Astrocyte (in vitro differentiated cells and primary cell): ENCODE measurements around the gene SLC26A5. TPM values are rescaled to one million over a fixed set of nuclear protein-coding genes. Genes with fewer than 3 reads are reported as not detected.

Source experiments
- DNase-seq: peaks from one replicate; pipeline ENCODE4 v3.0.0-alpha.2; 2010; ENCODE audit warnings: low read depth
- FAIRE-seq: peaks from 2 replicates; lab custom pipeline; 2011; peaks lifted over from hg19 to GRCh38; lab: Jason Lieb, UNC
- H2AFZ ChIP-seq: 2 replicates; pipeline ENCODE4 v1.6.0; 2012; ENCODE audit warnings: low read depth, low read length, inconsistent platforms
- H3K27ac ChIP-seq: 2 replicates; pipeline ENCODE4 v1.5.1; 2011; ENCODE audit warnings: low read depth, low read length, inconsistent platforms
- H3K27me3 ChIP-seq: 2 replicates; pipeline ENCODE4 v1.6.0; 2011; ENCODE audit warnings: low read length, inconsistent platforms; ENCODE audit not compliant: insufficient read depth
- H3K36me3 ChIP-seq: 2 replicates; pipeline ENCODE4 v1.5.1; 2011; ENCODE audit warnings: low read length, inconsistent platforms; ENCODE audit not compliant: insufficient read depth
- H3K4me1 ChIP-seq: 2 replicates; pipeline ENCODE4 v1.5.1; 2011; ENCODE audit warnings: low read length, inconsistent platforms; ENCODE audit not compliant: insufficient read depth
- H3K4me2 ChIP-seq: 2 replicates; pipeline ENCODE4 v1.6.0; 2012; ENCODE audit warnings: low read length, inconsistent platforms
- H3K4me3 ChIP-seq: 2 replicates; pipeline ENCODE4 v1.5.1; 2011; ENCODE audit warnings: low read depth, mild to moderate bottlenecking, low read length, inconsistent platforms; ENCODE audit not compliant: insufficient read depth
- H3K79me2 ChIP-seq: 2 replicates; pipeline ENCODE4 v1.6.0; 2012; ENCODE audit warnings: mild to moderate bottlenecking, low read length, inconsistent platforms; ENCODE audit not compliant: insufficient read depth
- H3K9ac ChIP-seq: 2 replicates; pipeline ENCODE4 v1.6.0; 2012; ENCODE audit warnings: mild to moderate bottlenecking, low read length, inconsistent platforms
- H3K9me3 ChIP-seq: 2 replicates; pipeline ENCODE4 v1.5.1; 2012; ENCODE audit warnings: low read depth, mild to moderate bottlenecking, low read length, inconsistent platforms; ENCODE audit not compliant: insufficient read depth
- H4K20me1 ChIP-seq: 2 replicates; pipeline ENCODE4 v1.6.0; 2012; ENCODE audit warnings: low read length, inconsistent platforms; ENCODE audit not compliant: insufficient read depth
- H3K27ac Mint-ChIP-seq: one replicate; pipeline ENCODE4 v1.8.0; 2021; ENCODE audit warnings: mild to moderate bottlenecking, mixed read lengths; ENCODE audit not compliant: unreplicated experiment
- H3K27me3 Mint-ChIP-seq: one replicate; pipeline ENCODE4 v1.8.0; 2021; ENCODE audit warnings: low read depth, mixed read lengths; ENCODE audit not compliant: unreplicated experiment
- H3K36me3 Mint-ChIP-seq: one replicate; pipeline ENCODE4 v1.8.0; 2021; ENCODE audit warnings: low read depth, mixed read lengths; ENCODE audit not compliant: unreplicated experiment
- H3K4me1 Mint-ChIP-seq: one replicate; pipeline ENCODE4 v1.8.0; 2021; ENCODE audit warnings: low read depth, mixed read lengths; ENCODE audit not compliant: unreplicated experiment
- H3K4me3 Mint-ChIP-seq: one replicate; pipeline ENCODE4 v1.8.0; 2021; ENCODE audit warnings: mild to moderate bottlenecking, moderate library complexity, mixed read lengths; ENCODE audit not compliant: unreplicated experiment
- H3K9me3 Mint-ChIP-seq: one replicate; pipeline ENCODE4 v1.8.0; 2021; ENCODE audit warnings: mild to moderate bottlenecking, mixed read lengths; ENCODE audit not compliant: unreplicated experiment
- EZH2 ChIP-seq: IDR thresholded peaks from 2 replicates; pipeline ENCODE4 v1.6.1; 2012; ENCODE audit warnings: mild to moderate bottlenecking, low read length, inconsistent platforms; ENCODE audit not compliant: insufficient read depth
- total RNA-seq: library from RNA; stranded (reverse); gene quantifications from 2 replicates; pipeline ENCODE4 v1.2.1, GENCODE V29; 2021
- TF ChIP-seq, protein P1 (sequence below): IDR thresholded peaks from 2 replicates; pipeline ENCODE4 v1.5.1; 2011; ENCODE audit warnings: low read depth, mild to moderate bottlenecking, inconsistent platforms, low read length, moderate library complexity; ENCODE audit not compliant: insufficient read depth

The SLC26A5 gene
- total RNA-seq, 1 donor from 2014 or later = not detected

DNA sequence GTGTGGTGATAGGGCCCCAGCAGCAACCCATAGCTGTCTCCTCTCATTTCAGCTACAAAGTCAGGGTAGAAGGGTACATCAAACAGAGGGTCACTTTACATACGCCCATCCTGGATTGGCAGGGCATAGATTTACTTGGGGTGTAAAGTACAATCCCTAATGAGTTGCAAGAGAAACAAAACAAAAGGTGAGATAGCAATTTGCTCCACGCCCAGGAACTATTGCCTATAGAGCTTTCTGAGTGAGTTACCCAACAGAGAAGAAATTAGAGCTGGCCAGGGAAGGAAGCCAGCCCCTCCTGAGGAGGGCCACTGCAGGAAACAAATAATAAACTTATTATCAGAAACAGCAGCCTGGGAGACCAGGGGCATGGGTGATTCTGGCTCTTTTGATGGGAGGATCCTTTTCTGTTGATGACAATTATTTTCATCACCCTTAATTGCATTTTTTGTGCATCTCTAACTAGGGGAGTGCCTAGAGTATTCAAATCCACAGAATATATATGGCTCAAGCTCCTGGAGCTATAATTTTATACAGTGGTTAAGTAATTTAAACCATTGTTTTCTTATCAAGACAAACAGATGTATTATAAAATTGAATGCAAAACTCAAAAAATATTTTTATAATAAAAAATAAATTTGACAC, 47.4 kb downstream of the SLC26A5 start:
- Histone ChIP-seq H2AFZ (no peak overlapping the region), H3K4me3 (no peak overlapping the region), H4K20me1 (no peaks in the 10 kb centered on the region), H3K4me1 (no peaks in the 10 kb centered on the region), H3K4me2 (no peak overlapping the region), H3K36me3 (no peaks in the 10 kb centered on the region), H3K27ac (no peak overlapping the region), H3K9me3 (no peaks in the 10 kb centered on the region), H3K9ac (no peak overlapping the region), H3K79me2 (no peaks in the 10 kb centered on the region), H3K27me3 (no peaks in the 10 kb centered on the region)
- no peaks in the 10 kb centered on the region for H3K4me1 Mint-ChIP-seq
- H3K36me3 Mint-ChIP-seq = no peaks in the 10 kb centered on the region
- no peak overlapping the region for H3K4me3 Mint-ChIP-seq
- no peak for FAIRE-seq
- H3K9me3 Mint-ChIP-seq = peaks cover 5% of the 10 kb centered on the region
- no peak overlapping the region for H3K27ac Mint-ChIP-seq
- H3K27me3 Mint-ChIP-seq = peaks cover 10% of the 10 kb centered on the region
- DNase-seq = no peak
- TF ChIP-seq, protein P1, sequence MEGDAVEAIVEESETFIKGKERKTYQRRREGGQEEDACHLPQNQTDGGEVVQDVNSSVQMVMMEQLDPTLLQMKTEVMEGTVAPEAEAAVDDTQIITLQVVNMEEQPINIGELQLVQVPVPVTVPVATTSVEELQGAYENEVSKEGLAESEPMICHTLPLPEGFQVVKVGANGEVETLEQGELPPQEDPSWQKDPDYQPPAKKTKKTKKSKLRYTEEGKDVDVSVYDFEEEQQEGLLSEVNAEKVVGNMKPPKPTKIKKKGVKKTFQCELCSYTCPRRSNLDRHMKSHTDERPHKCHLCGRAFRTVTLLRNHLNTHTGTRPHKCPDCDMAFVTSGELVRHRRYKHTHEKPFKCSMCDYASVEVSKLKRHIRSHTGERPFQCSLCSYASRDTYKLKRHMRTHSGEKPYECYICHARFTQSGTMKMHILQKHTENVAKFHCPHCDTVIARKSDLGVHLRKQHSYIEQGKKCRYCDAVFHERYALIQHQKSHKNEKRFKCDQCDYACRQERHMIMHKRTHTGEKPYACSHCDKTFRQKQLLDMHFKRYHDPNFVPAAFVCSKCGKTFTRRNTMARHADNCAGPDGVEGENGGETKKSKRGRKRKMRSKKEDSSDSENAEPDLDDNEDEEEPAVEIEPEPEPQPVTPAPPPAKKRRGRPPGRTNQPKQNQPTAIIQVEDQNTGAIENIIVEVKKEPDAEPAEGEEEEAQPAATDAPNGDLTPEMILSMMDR = no peak
- TF ChIP-seq EZH2 = no peak

DNA sequence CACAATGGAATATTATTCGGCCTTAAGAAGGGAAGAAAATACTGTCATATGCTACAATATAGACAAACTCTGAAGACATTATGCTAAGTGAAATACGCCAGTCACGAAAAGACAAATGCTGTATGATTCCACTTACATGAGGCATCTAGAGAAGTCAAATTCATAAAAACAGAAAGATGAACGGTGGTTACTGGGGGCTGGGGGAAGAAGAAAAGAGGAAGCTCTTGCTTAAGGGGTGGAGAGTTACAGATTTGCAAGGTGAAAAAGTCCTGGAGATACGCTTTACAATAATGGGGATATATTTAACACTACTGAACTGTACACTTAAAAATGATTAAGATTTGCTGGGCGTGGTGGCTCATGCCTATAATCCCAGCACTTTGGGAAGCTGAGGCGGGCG, 49.5 kb downstream of the SLC26A5 start:
- H3K27me3 ChIP-seq = no peaks in the 10 kb centered on the region
- Mint-ChIP-seq H3K9me3 (peaks cover 5% of the 10 kb centered on the region), H3K4me3 (no peak overlapping the region), H3K4me1 (no peaks in the 10 kb centered on the region), H3K36me3 (no peaks in the 10 kb centered on the region), H3K27ac (no peak overlapping the region), H3K27me3 (peaks cover 4% of the 10 kb centered on the region)
- H3K4me3 ChIP-seq = no peak overlapping the region
- no peak overlapping the region for H2AFZ ChIP-seq
- H3K4me1 ChIP-seq = no peaks in the 10 kb centered on the region
- no peaks in the 10 kb centered on the region for H4K20me1 ChIP-seq
- DNase-seq (no peak), FAIRE-seq (no peak)
- H3K79me2 ChIP-seq = no peaks in the 10 kb centered on the region
- no peaks in the 10 kb centered on the region for H3K9me3 ChIP-seq
- no peaks in the 10 kb centered on the region for H3K36me3 ChIP-seq
- TF ChIP-seq, protein P1 = no peak
- no peak for TF ChIP-seq EZH2
- no peak overlapping the region for H3K27ac ChIP-seq
- H3K9ac ChIP-seq = no peak overlapping the region
- H3K4me2 ChIP-seq = no peak overlapping the region

DNA sequence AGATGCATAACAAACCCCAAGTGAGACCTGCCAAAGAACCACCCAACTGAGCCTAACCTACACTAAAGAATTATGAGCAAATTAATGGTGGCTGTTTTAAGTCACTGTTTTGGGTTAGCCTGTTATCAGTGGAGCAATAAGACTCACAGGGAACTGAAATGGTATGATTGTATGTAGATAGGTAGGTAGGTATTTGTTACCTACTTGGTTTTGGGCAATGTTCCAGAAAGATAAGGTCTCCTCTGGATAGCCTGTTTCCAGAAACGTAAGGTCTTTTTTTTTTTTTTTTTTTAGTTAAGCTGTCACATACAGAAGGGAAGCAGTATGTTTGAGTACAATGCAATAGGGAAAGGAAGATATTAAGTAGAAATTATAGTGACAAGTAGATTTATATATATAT, 50.9 kb downstream of the SLC26A5 start:
- Histone ChIP-seq H3K79me2 (no peaks in the 10 kb centered on the region), H3K27me3 (no peaks in the 10 kb centered on the region), H3K9me3 (no peaks in the 10 kb centered on the region), H3K4me1 (no peaks in the 10 kb centered on the region), H3K4me2 (no peak overlapping the region), H3K36me3 (no peaks in the 10 kb centered on the region), H3K9ac (no peak overlapping the region), H3K27ac (no peak overlapping the region), H4K20me1 (no peaks in the 10 kb centered on the region), H2AFZ (no peak overlapping the region), H3K4me3 (no peak overlapping the region)
- Mint-ChIP-seq H3K27ac (no peak overlapping the region), H3K36me3 (no peaks in the 10 kb centered on the region), H3K9me3 (no peaks in the 10 kb centered on the region), H3K27me3 (peaks cover 2% of the 10 kb centered on the region), H3K4me3 (no peak overlapping the region), H3K4me1 (no peaks in the 10 kb centered on the region)
- FAIRE-seq = no peak
- DNase-seq = no peak
- no peak for TF ChIP-seq EZH2
- TF ChIP-seq, protein P1 = no peak
